ENCODE results near the gene SPATC1L.

- TF ChIP-seq CTCF (IDR thresholded peaks at IDR 0.05) = no peak
- no peak for TF ChIP-seq POLR2A (IDR thresholded peaks at IDR 0.05)
- TF ChIP-seq POLR2AphosphoS5 (IDR thresholded peaks at IDR 0.05) = no peak
- no peak for TF ChIP-seq EP300 (IDR thresholded peaks at IDR 0.05)
Observed at GRCh38 chr21:46156378-46156645, 27.9 kb downstream of the SPATC1L start.

Data from upper lobe of left lung (tissue), 4 donors.